HepG2 (cell line): ENCODE data around the gene EIF4EBP3. TPM values are rescaled to one million over a fixed set of nuclear protein-coding genes. Genes with fewer than 3 reads are reported as not detected.
"Not testable (repeated sequence)": the region's sequence is repeated elsewhere in the genome, so short reads cannot be mapped to it uniquely, and the experiment has no call there.

ENCODE experiments used
- ATAC-seq: fragments of 200-7000 bp; cut with Tn5 transposase; 3 replicates; pipeline ENCODE4 v1.9.1; 2020; ENCODE audit warnings: mild to moderate bottlenecking, moderate library complexity
- BruUV-seq: library from RNA; stranded (reverse); fragments of 400-500 nt; replicated peaks from 2 replicates; lab custom pipeline; 2021; lab: Mats Ljungman, UMichigan
- CTCF ChIA-PET: fragments of 300-600 bp; formaldehyde crosslinking; extraction: SDS; loops from one replicate; lab custom pipeline; 2021; ENCODE audit warnings: low total read pairs, inconsistent platforms, low intra/inter-chr PET ratio; lab: Yijun Ruan, JAX
- POLR2A ChIA-PET: fragments of 350-600 bp; sonication (Branson Sonifier 250); formaldehyde crosslinking; loops from one replicate; lab custom pipeline; 2020; ENCODE audit warnings: antibody characterized with exemption, inconsistent platforms; lab: Yijun Ruan, JAX
- DNase-seq: peaks from one replicate; pipeline ENCODE4 v3.0.0-alpha.2; 2015; ENCODE audit warnings: low spot score
- FAIRE-seq: peaks from 3 replicates; lab custom pipeline; 2011; peaks lifted over from hg19 to GRCh38; lab: Jason Lieb, UNC
- H2AFZ ChIP-seq: one replicate; pipeline ENCODE4 v1.6.1; 2011; ENCODE audit warnings: low read length, inconsistent platforms
- H3K27ac ChIP-seq: fragments of 300-600 bp; 3 replicates; pipeline ENCODE4 v1.8.0; 2011; ENCODE audit warnings: mixed run types, mild to moderate bottlenecking, mixed read lengths, low read length, inconsistent platforms; ENCODE audit not compliant: insufficient read depth; ENCODE audit errors: extremely low read length
- H3K27me3 ChIP-seq, 2 experiments: fragments of 200-600 bp in 1 of 2; 2 replicates in 1 of 2; 3 replicates in 1 of 2; pipeline versions ENCODE4 v1.6.0 to v1.8.0; 2011; ENCODE audit warnings: low read length in 2 of 2, mild to moderate bottlenecking in 2 of 2, moderate library complexity in 2 of 2, inconsistent platforms in 1 of 2; ENCODE audit not compliant: insufficient read depth in 2 of 2, control insufficient read depth in 1 of 2
- H3K36me3 ChIP-seq, 2 experiments: fragments of 200-600 bp in 1 of 2; replicated peaks in 1 of 2; 2 replicates in 1 of 2; 3 replicates in 1 of 2; pipeline versions ENCODE4 v1.5.1 to v1.8.0; 2011; ENCODE audit warnings: low read length in 2 of 2, inconsistent platforms in 1 of 2; ENCODE audit not compliant: insufficient read depth in 2 of 2, control insufficient read depth in 1 of 2
- H3K4me1 ChIP-seq: 2 replicates; pipeline ENCODE4 v1.5.1; 2012; ENCODE audit warnings: low read length, inconsistent platforms; ENCODE audit not compliant: insufficient read depth
- H3K4me2 ChIP-seq: 2 replicates; pipeline ENCODE4 v1.6.0; 2011; ENCODE audit warnings: low read depth, low read length, inconsistent platforms
- H3K4me3 ChIP-seq, 3 experiments: fragments of 200-600 bp in 1 of 3; sonication (generic), shearing (Covaris generic) in 1 of 3; replicated peaks in 1 of 3; 2 replicates each; pipeline ENCODE4 v1.5.1; 2011 to 2016; ENCODE audit warnings: low read length in 3 of 3, inconsistent platforms in 2 of 3, low read depth in 2 of 3, mild to moderate bottlenecking in 2 of 3, control low read depth in 1 of 3, mixed read lengths in 1 of 3; ENCODE audit not compliant: insufficient read depth in 1 of 3
- H3K79me2 ChIP-seq: one replicate; pipeline ENCODE4 v1.6.1; 2011; ENCODE audit warnings: low read length, inconsistent platforms; ENCODE audit not compliant: insufficient read depth
- H3K9ac ChIP-seq: 2 replicates; pipeline ENCODE4 v1.6.0; 2011; ENCODE audit warnings: mild to moderate bottlenecking, low read depth, low read length, inconsistent platforms; ENCODE audit not compliant: insufficient read depth
- H3K9me3 ChIP-seq: 2 replicates; pipeline ENCODE4 v1.5.1; 2012; ENCODE audit warnings: mild to moderate bottlenecking, low read length
- H4K20me1 ChIP-seq: 2 replicates; pipeline ENCODE4 v1.6.0; 2011; ENCODE audit warnings: inconsistent platforms, mild to moderate bottlenecking, low read length, moderate library complexity; ENCODE audit not compliant: insufficient read depth
- ELF3 ChIP-seq: IDR thresholded peaks from 2 replicates; pipeline ENCODE4 v1.6.1; 2016; ENCODE audit warnings: missing genetic modification reagents, missing compliant biosample characterization
- FOXO1 ChIP-seq: sonication (generic); formaldehyde crosslinking; IDR thresholded peaks from 2 replicates; pipeline ENCODE4 v1.4.0; 2020; ENCODE audit warnings: missing genetic modification reagents
- GATAD2A ChIP-seq: IDR thresholded peaks from 2 replicates; pipeline ENCODE4 v1.6.1; 2016
- PBX2 ChIP-seq: IDR thresholded peaks from 2 replicates; pipeline ENCODE4 v1.6.1; 2016; ENCODE audit warnings: control low read depth
- RXRB ChIP-seq: IDR thresholded peaks from 2 replicates; pipeline ENCODE4 v1.6.1; 2016; ENCODE audit warnings: borderline replicate concordance, missing genetic modification reagents, missing compliant biosample characterization
- SAP130 ChIP-seq: IDR thresholded peaks from 2 replicates; pipeline ENCODE4 v1.6.1; 2016; ENCODE audit warnings: low read depth
- ZBTB34 ChIP-seq: sonication (generic); formaldehyde crosslinking; IDR thresholded peaks from 2 replicates; pipeline ENCODE4 v1.8.0; 2022; ENCODE audit warnings: mild to moderate bottlenecking, missing genetic modification reagents
- WGBS: methylation state at CpG from one replicate; pipeline ENCODE4 v1.1.6; 2017; ENCODE audit warnings: low lambda C conversion rate; 5-methylcytosine and 5-hydroxymethylcytosine counted together
- in situ Hi-C: cut with HindIII; loops from 2 replicates; pipeline ENCODE4 v1.10.0; 2017; ENCODE audit warnings: low pct_unique_long_range_greater_than_20kb; ENCODE audit not compliant: extremely low pct_ligation_motif_present
- intact Hi-C: fragments of 100-400 bp; cut with micrococcal nuclease; formaldehyde crosslinking; loops from one replicate; pipeline ENCODE4 v1.10.0; 2022; ENCODE audit not compliant: unreplicated experiment
- polyA plus RNA-seq, 8 experiments: library from polyadenylated mRNA; depleted of rRNA in 3 of 8; stranded (reverse) in 7 of 8; unstranded in 1 of 8; fragments of >200 nt; fragmentation: Illumina TruSeq in 4 of 8; extraction: Trizol in 4 of 8; gene quantifications; 2 replicates each; pipeline versions ENCODE4 v1.2.1 to v1.2.3, GENCODE V29; 2011 to 2016; ENCODE audit warnings: low read depth in 4 of 8, missing spikeins in 1 of 8, mixed read lengths in 1 of 8; ENCODE audit not compliant: insufficient read depth in 1 of 8
- total RNA-seq, 5 experiments: library from RNA; depleted of rRNA; stranded (reverse); fragments of >200 nt; fragmentation: Illumina TruSeq; extraction: Trizol; gene quantifications; 2 replicates each; pipeline ENCODE4 v1.2.3, GENCODE V29; 2016; ENCODE audit warnings: low read depth in 1 of 5

Gene EIF4EBP3
- total and polyA plus RNA-seq, 2 of the 13 experiments (the other 11 are each of a cell fraction or from before 2014, with no cell fraction given), result 0.61 to 1.7 TPM

- ChIA-PET POLR2A (interaction anchor here (1.3 to 1.4 kb wide), 3 partner anchors 58 to 71 kb away, joined by 4 to 8 read pairs (median 5); partner anchors contain the start of genes IK, NDUFA2 and TMCO6), CTCF (interaction anchor here (4.0 kb wide), 1 partner anchor 58 kb away, joined by 11 read pairs; no protein-coding TSS in a partner anchor)
- H3K4me3 ChIP-seq, result no peak overlapping the region
- peaks cover 51% of the 10 kb centered on the region for H3K4me1 ChIP-seq
- no TSS peak for BruUV-seq
- H3K27me3 ChIP-seq, result no peaks in the 10 kb centered on the region
- peak overlapping the region; percentile 93 for H2AFZ ChIP-seq
- H3K4me2 ChIP-seq, result peak overlapping the region; percentile 50
- no peak overlapping the region for H3K27ac ChIP-seq
- intact Hi-C loops (no loop called here), in situ Hi-C loops (no loop called here)
- WGBS, result 36% methylated on average over 2 of the region's 2 CpGs
- no peaks in the 10 kb centered on the region for H3K9me3 ChIP-seq
- no peaks in the 10 kb centered on the region for H3K79me2 ChIP-seq
- TF ChIP-seq ELF3 (CRISPR knock-in tag), result peak; percentile 76
- TF ChIP-seq GATAD2A (CRISPR knock-in tag), result 0 out of 2 replicates have a peak, but pooled peaks have one; percentile 16
- TF ChIP-seq PBX2 (CRISPR knock-in tag), result peak; percentile 50; the same call in 1 of the 2 replicates
- peak; percentile 12; the same call in 1 of the 2 replicates for TF ChIP-seq RXRB (CRISPR knock-in tag)
- 0 out of 2 replicates have a peak, but pooled peaks have one; percentile 9 for TF ChIP-seq SAP130 (CRISPR knock-in tag)
- TF ChIP-seq FOXO1 (CRISPR knock-in tag), result no peak
- TF ChIP-seq ZBTB34 (CRISPR knock-in tag), result no peak
- H3K9ac ChIP-seq, result no peak overlapping the region
- FAIRE-seq (peak; percentile 23), ATAC-seq (peak; percentile 54), DNase-seq (peak; percentile 23)
- no peaks in the 10 kb centered on the region for H4K20me1 ChIP-seq
- no peaks in the 10 kb centered on the region for H3K36me3 ChIP-seq
Measured at GRCh38 chr5:140576776-140577201, 29.3 kb downstream of the EIF4EBP3 start.

- H3K27me3 ChIP-seq, H3K9me3 ChIP-seq, H3K9ac ChIP-seq, H3K27ac ChIP-seq, DNase-seq, in situ Hi-C loops, FAIRE-seq, CTCF ChIA-PET, BruUV-seq, intact Hi-C loops, H3K36me3 ChIP-seq, POLR2A ChIA-PET, H3K79me2 ChIP-seq, H2AFZ ChIP-seq, H3K4me2 ChIP-seq, H3K4me3 ChIP-seq, ATAC-seq, H4K20me1 ChIP-seq: not testable (repeated sequence)
- 74% methylated on average over 6 of the region's 6 CpGs for WGBS
- peaks cover 36% of the 10 kb centered on the region for H3K4me1 ChIP-seq
Measured at GRCh38 chr5:140579188-140579747, 31.8 kb downstream of the EIF4EBP3 start.
